Nephron (organoid): ENCODE results near the gene CPNE5.

Source experiments
- H3K27ac Mint-ChIP-seq, 3 experiments: 2 replicates each; pipeline ENCODE4 v1.8.0; 2020; ENCODE audit warnings: mixed read lengths in 3 of 3, mild to moderate bottlenecking in 2 of 3, moderate library complexity in 1 of 3
- H3K27me3 Mint-ChIP-seq: 2 replicates; pipeline ENCODE4 v1.8.0; 2021; ENCODE audit warnings: low read depth, mild to moderate bottlenecking, moderate library complexity, mixed read lengths
- H3K36me3 Mint-ChIP-seq: 2 replicates; pipeline ENCODE4 v1.8.0; 2020; ENCODE audit warnings: low read depth, mixed read lengths
- H3K4me1 Mint-ChIP-seq: 2 replicates; pipeline ENCODE4 v1.8.0; 2020; ENCODE audit warnings: mixed read lengths
- H3K4me3 Mint-ChIP-seq, 3 experiments: 2 replicates each; pipeline ENCODE4 v1.8.0; 2020; ENCODE audit warnings: mild to moderate bottlenecking in 3 of 3, mixed read lengths in 3 of 3, moderate library complexity in 2 of 3
- H3K9me3 Mint-ChIP-seq: 2 replicates; pipeline ENCODE4 v1.8.0; 2020; ENCODE audit warnings: mixed read lengths
- TF ChIP-seq, protein P1 (sequence below), 3 experiments: fragments of 200-600 bp; sonication (generic); IDR thresholded peaks; one replicate each; pipeline ENCODE4 v1.5.0; 2021; ENCODE audit warnings: antibody characterized with exemption in 3 of 3; ENCODE audit not compliant: unreplicated experiment in 3 of 3

The CPNE5 gene

DNA sequence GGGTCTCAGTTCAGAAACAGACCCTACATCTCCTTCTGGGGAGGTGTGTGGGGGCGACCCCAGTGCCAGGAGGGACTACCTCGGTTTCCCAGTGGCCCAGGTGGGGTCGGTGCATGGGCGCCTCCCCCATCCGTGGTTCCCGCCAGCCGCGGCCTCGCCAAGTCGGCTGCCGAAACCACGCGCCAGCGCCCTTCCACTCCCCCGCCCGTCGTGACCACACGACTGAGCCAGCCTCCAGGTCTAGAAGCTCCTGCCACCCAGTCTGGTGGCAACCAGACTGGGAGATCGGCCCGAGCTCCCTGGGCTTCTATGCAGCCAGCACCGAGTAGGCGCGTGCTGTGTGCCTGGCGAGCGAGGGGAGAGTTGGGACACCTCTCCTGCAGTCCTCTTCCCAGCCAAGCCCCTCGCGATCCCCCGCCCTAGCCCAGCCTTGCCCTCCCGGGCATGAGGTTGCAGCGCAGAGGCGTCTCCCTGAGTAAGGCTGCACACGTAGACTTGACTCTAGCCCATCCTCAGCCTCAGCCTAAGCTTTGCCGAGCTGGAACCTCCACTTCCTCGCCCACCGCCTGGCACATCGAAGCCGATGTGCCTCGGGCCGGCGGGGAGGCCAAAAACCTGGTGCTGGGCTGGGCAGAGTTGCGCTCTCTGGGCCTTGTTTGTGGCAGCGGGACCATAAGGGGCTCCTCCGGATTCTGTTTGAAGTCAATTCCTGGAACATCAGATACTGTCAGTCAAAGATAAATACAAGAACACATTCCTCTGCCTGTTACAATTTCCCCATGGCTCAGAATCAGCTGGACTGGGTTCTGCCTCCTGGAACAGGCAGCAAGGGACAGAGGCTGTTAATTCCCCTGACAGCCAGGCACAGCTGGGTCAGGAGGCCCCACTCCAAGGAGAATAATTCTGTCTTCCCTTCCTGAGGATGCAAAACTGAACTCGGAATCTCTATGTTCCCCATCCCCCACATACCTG, 1.5 kb upstream of the CPNE5 start:
- Mint-ChIP-seq H3K4me1 (peaks cover 30% of the 10 kb centered on the region), H3K27me3 (peaks cover 51% of the 10 kb centered on the region), H3K36me3 (no peaks in the 10 kb centered on the region), H3K9me3 (no peaks in the 10 kb centered on the region), H3K4me3 (peak overlapping the region; percentile 74 to 86 (median 84)), H3K27ac (peak overlapping the region; percentile 67 to 83 (median 82))
- TF ChIP-seq, protein P1, sequence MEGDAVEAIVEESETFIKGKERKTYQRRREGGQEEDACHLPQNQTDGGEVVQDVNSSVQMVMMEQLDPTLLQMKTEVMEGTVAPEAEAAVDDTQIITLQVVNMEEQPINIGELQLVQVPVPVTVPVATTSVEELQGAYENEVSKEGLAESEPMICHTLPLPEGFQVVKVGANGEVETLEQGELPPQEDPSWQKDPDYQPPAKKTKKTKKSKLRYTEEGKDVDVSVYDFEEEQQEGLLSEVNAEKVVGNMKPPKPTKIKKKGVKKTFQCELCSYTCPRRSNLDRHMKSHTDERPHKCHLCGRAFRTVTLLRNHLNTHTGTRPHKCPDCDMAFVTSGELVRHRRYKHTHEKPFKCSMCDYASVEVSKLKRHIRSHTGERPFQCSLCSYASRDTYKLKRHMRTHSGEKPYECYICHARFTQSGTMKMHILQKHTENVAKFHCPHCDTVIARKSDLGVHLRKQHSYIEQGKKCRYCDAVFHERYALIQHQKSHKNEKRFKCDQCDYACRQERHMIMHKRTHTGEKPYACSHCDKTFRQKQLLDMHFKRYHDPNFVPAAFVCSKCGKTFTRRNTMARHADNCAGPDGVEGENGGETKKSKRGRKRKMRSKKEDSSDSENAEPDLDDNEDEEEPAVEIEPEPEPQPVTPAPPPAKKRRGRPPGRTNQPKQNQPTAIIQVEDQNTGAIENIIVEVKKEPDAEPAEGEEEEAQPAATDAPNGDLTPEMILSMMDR (IDR thresholded peaks at IDR 0.05; ENCODE audit: unreplicated experiment in 3 of 3): no peak

DNA sequence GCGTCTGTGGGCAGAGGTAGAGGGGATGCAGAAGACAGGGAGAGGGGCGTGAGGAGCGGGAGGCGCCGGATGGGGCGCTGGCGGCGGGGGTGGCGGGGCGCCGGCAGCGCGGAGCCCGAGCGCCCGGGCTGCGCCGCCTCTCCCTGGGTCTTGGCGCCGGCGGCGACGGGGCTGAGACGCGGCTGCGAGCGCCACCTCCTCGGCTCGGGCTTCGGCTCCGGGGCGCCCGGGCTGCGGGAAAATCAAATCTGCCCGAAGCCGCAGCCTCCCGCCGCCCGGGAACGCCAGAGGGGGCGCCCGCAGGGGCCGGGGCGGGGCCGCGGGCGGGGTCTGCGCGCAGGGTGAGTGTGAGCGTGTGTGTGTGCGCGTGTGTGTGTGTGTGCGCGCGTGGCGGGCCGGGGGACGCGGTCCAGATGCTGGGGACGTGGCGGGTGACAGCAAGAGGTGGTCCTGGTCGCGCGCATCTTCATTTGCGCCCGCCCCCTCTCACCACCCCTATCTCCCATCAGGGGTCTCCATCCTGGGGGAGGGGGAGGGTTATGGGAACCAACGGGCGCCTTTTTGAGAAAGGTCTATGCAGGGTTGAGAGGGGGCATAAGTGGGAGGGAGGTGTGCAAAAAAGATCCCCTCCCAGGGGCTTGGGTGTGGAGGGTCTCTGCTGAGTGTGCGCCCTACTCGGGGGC, 646 bp upstream of the CPNE5 start:
- TF ChIP-seq, protein P1 (IDR thresholded peaks at IDR 0.05; ENCODE audit: unreplicated experiment in 3 of 3): peak; percentile 22 to 37 (median 33)
- no peak overlapping the region for H3K27ac Mint-ChIP-seq
- peaks cover 32% of the 10 kb centered on the region for H3K4me1 Mint-ChIP-seq
- peak overlapping the region; percentile 74 to 84 (median 84) for H3K4me3 Mint-ChIP-seq
- H3K36me3 Mint-ChIP-seq: no peaks in the 10 kb centered on the region
- H3K9me3 Mint-ChIP-seq: no peaks in the 10 kb centered on the region
- peaks cover 45% of the 10 kb centered on the region for H3K27me3 Mint-ChIP-seq

DNA sequence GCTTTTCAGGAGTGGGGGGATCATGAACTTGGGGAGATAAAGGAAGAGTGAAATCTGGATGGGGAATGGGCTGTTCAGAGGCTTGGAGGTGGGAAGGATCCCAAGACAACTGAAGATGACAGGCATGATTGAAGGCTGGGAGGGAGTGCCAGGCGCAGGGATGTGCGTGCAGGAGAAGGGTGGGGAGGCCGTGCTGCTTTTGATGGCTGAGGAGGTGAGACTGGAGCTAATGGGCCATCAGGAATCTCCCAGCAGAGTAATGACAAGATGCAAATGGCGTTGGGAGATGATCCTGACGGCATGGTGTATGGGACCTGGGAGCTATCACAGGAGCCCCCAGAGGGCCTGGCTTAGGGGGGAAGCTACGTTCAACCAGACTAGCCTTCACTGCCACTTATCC, 1.6 kb downstream of the CPNE5 start:
- peak overlapping the region; percentile 74 to 76 (median 76) for H3K4me3 Mint-ChIP-seq
- H3K36me3 Mint-ChIP-seq: no peaks in the 10 kb centered on the region
- no peaks in the 10 kb centered on the region for H3K9me3 Mint-ChIP-seq
- TF ChIP-seq, protein P1 (IDR thresholded peaks at IDR 0.05; ENCODE audit: unreplicated experiment in 3 of 3): no peak
- peaks cover 42% of the 10 kb centered on the region for H3K27me3 Mint-ChIP-seq
- peaks cover 23% of the 10 kb centered on the region for H3K4me1 Mint-ChIP-seq
- H3K27ac Mint-ChIP-seq: no peak overlapping the region

DNA sequence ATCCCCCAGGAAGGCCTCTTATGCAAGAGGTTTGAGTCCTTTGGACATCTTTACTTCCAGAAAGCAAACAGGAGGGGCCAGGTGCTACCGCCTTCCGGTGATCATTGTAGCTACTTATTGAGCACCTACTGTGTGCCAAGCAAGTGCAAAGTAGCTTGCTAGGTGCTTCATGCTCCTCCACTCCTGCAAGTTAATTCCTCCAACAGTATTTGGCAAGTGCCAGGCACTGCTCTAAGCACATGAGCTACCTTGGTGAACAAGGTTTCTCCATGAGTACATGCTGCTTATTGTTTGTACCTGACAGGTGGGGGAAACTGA, 2.3 kb downstream of the CPNE5 start:
- H3K27ac Mint-ChIP-seq: no peak overlapping the region
- H3K4me3 Mint-ChIP-seq: no peak overlapping the region
- TF ChIP-seq, protein P1 (IDR thresholded peaks at IDR 0.05; ENCODE audit: unreplicated experiment in 3 of 3): no peak
- peaks cover 23% of the 10 kb centered on the region for H3K4me1 Mint-ChIP-seq
- no peaks in the 10 kb centered on the region for H3K36me3 Mint-ChIP-seq
- no peaks in the 10 kb centered on the region for H3K9me3 Mint-ChIP-seq
- H3K27me3 Mint-ChIP-seq: peaks cover 42% of the 10 kb centered on the region

DNA sequence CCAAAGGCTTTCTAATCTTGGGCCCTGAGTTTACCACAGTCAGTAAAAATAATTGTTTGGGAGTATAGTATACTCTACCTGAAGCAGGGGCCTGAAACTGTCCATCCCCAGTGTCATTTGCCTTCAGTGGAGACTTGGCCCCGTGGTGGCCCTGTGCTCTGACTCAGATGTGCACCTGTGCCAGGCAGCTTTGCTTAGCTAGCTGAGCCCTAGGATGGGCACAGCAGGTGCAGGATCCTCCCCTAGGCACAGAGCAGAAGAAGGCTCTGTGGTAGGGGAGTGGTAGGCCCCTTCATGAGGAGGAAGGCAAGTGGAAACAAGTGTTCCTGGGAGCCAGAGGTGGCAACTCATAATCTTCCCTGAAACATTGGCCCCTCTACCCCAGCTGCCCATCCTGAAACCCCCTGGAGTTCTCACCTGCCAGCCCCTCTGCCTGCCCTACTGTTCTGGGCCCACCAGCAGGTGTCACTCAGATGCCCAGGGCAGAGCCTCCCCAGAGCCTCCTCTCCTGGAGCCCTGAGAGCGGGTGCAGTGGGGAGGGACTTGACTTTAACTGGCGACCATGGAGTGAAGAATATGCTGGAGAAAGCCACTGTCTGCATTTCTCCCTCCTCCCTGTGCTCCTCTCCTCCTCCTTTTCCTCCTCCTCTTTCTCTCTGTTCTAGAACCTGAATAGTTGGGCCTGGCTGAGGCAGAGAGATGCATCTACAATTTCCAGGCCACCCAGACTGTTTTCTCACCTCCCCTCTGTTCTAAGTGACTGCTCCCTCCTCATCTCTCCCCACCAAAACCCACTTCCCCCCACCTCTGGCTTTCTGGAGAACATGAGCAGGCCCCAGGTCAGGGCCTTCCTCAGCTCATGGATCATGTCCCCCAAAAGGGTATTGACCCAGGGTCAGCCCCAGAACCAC, 2.9 kb downstream of the CPNE5 start:
- H3K27me3 Mint-ChIP-seq: peaks cover 42% of the 10 kb centered on the region
- no peaks in the 10 kb centered on the region for H3K9me3 Mint-ChIP-seq
- no peak overlapping the region for H3K4me3 Mint-ChIP-seq
- H3K4me1 Mint-ChIP-seq: peaks cover 22% of the 10 kb centered on the region
- TF ChIP-seq, protein P1 (IDR thresholded peaks at IDR 0.05; ENCODE audit: unreplicated experiment in 3 of 3): no peak
- no peaks in the 10 kb centered on the region for H3K36me3 Mint-ChIP-seq
- H3K27ac Mint-ChIP-seq: peak overlapping the region in 1 of 3 experiments; percentile 14
